Measurements from ENCODE around the gene SH3RF3. TPM values are rescaled to one million over a fixed set of nuclear protein-coding genes. Genes with fewer than 3 reads are reported as not detected.

Gene SH3RF3
- total RNA-seq, 4 donors from 2014 or later = 2.4 to 5.5 (median 2.9) TPM

GRCh38 chr2:109312902-109313301, 183.9 kb downstream of the SH3RF3 start:
- Histone ChIP-seq H3K27me3 (no peaks in the 10 kb centered on the region), H3K36me3 (no peaks in the 10 kb centered on the region), H3K9me3 (no peaks in the 10 kb centered on the region), H3K27ac (no peak overlapping the region), H3K4me3 (no peak overlapping the region), H3K4me1 (peaks cover 0 to 10% (median 5%) of the 10 kb centered on the region in 3 donors)
- no peak for DNase-seq
- 75 to 83% methylated on average over 5 of the region's 5 CpGs for WGBS, 2 donors
- intact Hi-C loops (cut with DNase I) = no loop called here
- no peak for TF ChIP-seq POLR2A (IDR thresholded peaks at IDR 0.05)
- peak in 1 of 6 experiments; percentile 8 for TF ChIP-seq CTCF (IDR thresholded peaks at IDR 0.05)

GRCh38 chr2:109313343-109313742, 184.3 kb downstream of the SH3RF3 start:
- Histone ChIP-seq H3K27me3 (no peaks in the 10 kb centered on the region), H3K27ac (no peak overlapping the region), H3K4me3 (no peak overlapping the region), H3K4me1 (peaks cover 0 to 15% (median 9%) of the 10 kb centered on the region in 3 donors), H3K36me3 (no peaks in the 10 kb centered on the region), H3K9me3 (no peaks in the 10 kb centered on the region)
- 85 to 90% methylated on average over 2 to 4 of the region's 4 CpGs for WGBS, 2 donors
- DNase-seq = no peak
- intact Hi-C loops (cut with DNase I) = no loop called here
- TF ChIP-seq CTCF (IDR thresholded peaks at IDR 0.05) (no peak), POLR2A (IDR thresholded peaks at IDR 0.05) (no peak)

- Histone ChIP-seq H3K27me3 (no peaks in the 10 kb centered on the region), H3K4me1 (peaks cover 11 to 42% (median 28%) of the 10 kb centered on the region in 3 donors), H3K27ac (no peak overlapping the region), H3K4me3 (no peak overlapping the region), H3K9me3 (no peaks in the 10 kb centered on the region), H3K36me3 (no peaks in the 10 kb centered on the region)
- no peak for DNase-seq
- intact Hi-C loops (cut with DNase I) = no loop called here
- TF ChIP-seq POLR2A (IDR thresholded peaks at IDR 0.05) (no peak), CTCF (IDR thresholded peaks at IDR 0.05) (no peak)
- 40% methylated on average over 2 of the region's 2 CpGs; no CpG with 5 or more reads in 1 of the 2 donors for WGBS, 2 donors
Measured at GRCh38 chr2:109316091-109316490, 187.1 kb downstream of the SH3RF3 start.

GRCh38 chr2:109317471-109318095, 188.6 kb downstream of the SH3RF3 start:
- Histone ChIP-seq H3K9me3 (no peaks in the 10 kb centered on the region), H3K4me3 (no peak overlapping the region), H3K27ac (peak overlapping the region; percentile 55 to 89 (median 72)), H3K27me3 (no peaks in the 10 kb centered on the region), H3K4me1 (peaks cover 11 to 57% (median 37%) of the 10 kb centered on the region in 3 donors), H3K36me3 (no peaks in the 10 kb centered on the region)
- intact Hi-C loops (cut with DNase I) = no loop called here
- TF ChIP-seq POLR2A (IDR thresholded peaks at IDR 0.05) (no peak), CTCF (IDR thresholded peaks at IDR 0.05) (no peak)
- no peak for DNase-seq
- WGBS, 2 donors = 69 to 70% methylated on average over 8 to 14 of the region's 15 CpGs

GRCh38 chr2:109318150-109318948, 189.3 kb downstream of the SH3RF3 start:
- H3K27ac ChIP-seq = peak overlapping the region; percentile 55 to 89 (median 75)
- no peaks in the 10 kb centered on the region for H3K36me3 ChIP-seq
- H3K4me1 ChIP-seq = peaks cover 11 to 65% (median 45%) of the 10 kb centered on the region in 3 donors
- intact Hi-C loops (cut with DNase I) = no loop called here
- DNase-seq = peak; percentile 14
- H3K4me3 ChIP-seq = peak overlapping the region in 2 of 4 donors; percentile 12 to 39
- no peaks in the 10 kb centered on the region for H3K27me3 ChIP-seq
- no peak for TF ChIP-seq POLR2A (IDR thresholded peaks at IDR 0.05)
- peak in 2 of 6 experiments; percentile 12 to 18 for TF ChIP-seq CTCF (IDR thresholded peaks at IDR 0.05)
- no peaks in the 10 kb centered on the region for H3K9me3 ChIP-seq
- 14 to 26% methylated on average over 8 to 13 of the region's 22 CpGs for WGBS, 2 donors
